Ovary (tissue), 9 donors: ENCODE measurements around the gene ABCA1. TPM values are rescaled to one million over a fixed set of nuclear protein-coding genes. Genes with fewer than 3 reads are reported as not detected.

Experiments
- DNase-seq, 5 donors: peaks; one replicate each; pipeline ENCODE4 v3.0.0-alpha.2; 2019 to 2020
- H3K27ac ChIP-seq, 2 donors: fragments of 200-600 bp; one replicate each; pipeline versions ENCODE4 v1.5.1 to v1.8.0; 2019 to 2022
- H3K27me3 ChIP-seq: fragments of 200-600 bp; one replicate; pipeline ENCODE4 v1.8.0; 2022
- H3K36me3 ChIP-seq: fragments of 200-600 bp; sonication (generic); one replicate; pipeline ENCODE4 v1.5.1; 2019
- H3K4me1 ChIP-seq: one replicate; pipeline ENCODE4 v1.8.1; 2013; ENCODE audit warnings: mild to moderate bottlenecking, moderate library complexity; ENCODE audit not compliant: insufficient read depth
- H3K4me3 ChIP-seq: fragments of 200-600 bp; sonication (generic); one replicate; pipeline ENCODE4 v1.5.1; 2017
- H3K9me3 ChIP-seq, 2 donors: fragments of 200-600 bp in 1 of 2; sonication (generic) in 1 of 2; one replicate each; pipeline versions ENCODE4 v1.5.1 to v1.8.1; 2013 to 2019; ENCODE audit warnings: mild to moderate bottlenecking in 1 of 2, moderate library complexity in 1 of 2
- EP300 ChIP-seq: sonication (generic); formaldehyde crosslinking; IDR thresholded peaks from one replicate; pipeline ENCODE4 v1.6.1; 2017; ENCODE audit warnings: antibody characterized with exemption
- POLR2A ChIP-seq: fragments of 450-650 bp; IDR thresholded peaks from one replicate; pipeline ENCODE4 v1.6.1; 2017; ENCODE audit warnings: antibody characterized with exemption, mild to moderate bottlenecking, moderate library complexity
- WGBS, 3 donors: extraction: QIAGEN DNeasy Blood & Tissue Kit in 1 of 3; methylation state at CpG; one replicate each; pipeline versions ENCODE4 v1.1.5 to v1.1.7; 2013 to 2017; 5-methylcytosine and 5-hydroxymethylcytosine counted together
- intact Hi-C, 4 donors: fragments of 100-400 bp; cut with DNase I; formaldehyde crosslinking; loops; one replicate each; pipeline versions ENCODE4 v1.11.0 to v1.15.1; 2022 to 2023
- polyA plus RNA-seq, 2 donors: library from polyadenylated mRNA; stranded (reverse); fragments of 200-250 nt in 1 of 2; fragments of 350-450 nt in 1 of 2; fragmentation: Illumina TruSeq in 1 of 2; extraction: RNeasy Lipid Tissue Mini Kit (QIAGEN cat#74804) in 1 of 2; gene quantifications; one replicate each; pipeline ENCODE4 v1.2.3, GENCODE V29; 2013 to 2014
- total RNA-seq, 7 donors: library from RNA; depleted of rRNA in 2 of 7; stranded (reverse); fragments of >200 nt in 2 of 7; fragmentation: NEBNext Ultra II Directional in 3 of 7; extraction: Animal tissue kit (Norgen Biotek cat#: 25700) in 3 of 7; gene quantifications; one replicate each; pipeline versions ENCODE4 v1.1.0 to v1.2.4, GENCODE V29; 2016 to 2023
- TF ChIP-seq, protein P1 (sequence below), 3 donors: fragments of 450-650 bp in 2 of 3; fragments of 200-600 bp in 1 of 3; IDR thresholded peaks; one replicate each; pipeline versions ENCODE4 v1.5.1 to v1.8.0; 2016 to 2022; ENCODE audit warnings: antibody characterized with exemption in 3 of 3, mild to moderate bottlenecking in 1 of 3
- donor health status: DM: no; HTN: no; CAD: no; lungs with moderate emphysema.
- donor health status: DM: no; HTN: no; CAD: no.
- donor health status: Bipolar disorder and iron deficiency.
- donor health status: DM: yes; HTN: yes; CAD: no.
- donor health status: DM: no; HTN: no; CAD: no.
- donor health status: DM: yes; HTN: yes; CAD: no.

ABCA1 gene
- total and polyA plus RNA-seq, 9 donors: 7.4 to 24.5 (median 17.5) TPM

DNA sequence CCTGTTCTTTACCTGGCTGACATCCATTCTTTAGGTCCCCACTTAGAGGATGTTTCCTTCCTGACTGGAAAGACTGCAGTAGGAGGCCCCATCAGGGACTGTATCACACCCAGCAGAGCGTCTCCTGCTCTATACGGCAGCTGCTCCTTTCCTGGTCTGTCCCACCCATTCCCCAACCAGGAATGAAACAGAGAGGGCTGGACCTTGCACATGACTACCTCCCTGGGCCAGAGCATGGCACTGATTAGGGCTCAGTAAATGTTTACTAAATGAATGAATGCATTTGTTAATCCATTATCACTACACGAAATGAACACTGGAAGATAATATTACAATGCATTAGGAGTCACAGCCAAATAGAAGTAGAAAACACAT, 76.4 kb downstream of the ABCA1 start:
- no peaks in the 10 kb centered on the region for H3K36me3 ChIP-seq
- WGBS, 3 donors: 71 to 85% (median 80%) methylated on average over 3 of the region's 3 CpGs
- H3K4me3 ChIP-seq: no peak overlapping the region
- intact Hi-C loops: no loop called here
- TF ChIP-seq, protein P1, sequence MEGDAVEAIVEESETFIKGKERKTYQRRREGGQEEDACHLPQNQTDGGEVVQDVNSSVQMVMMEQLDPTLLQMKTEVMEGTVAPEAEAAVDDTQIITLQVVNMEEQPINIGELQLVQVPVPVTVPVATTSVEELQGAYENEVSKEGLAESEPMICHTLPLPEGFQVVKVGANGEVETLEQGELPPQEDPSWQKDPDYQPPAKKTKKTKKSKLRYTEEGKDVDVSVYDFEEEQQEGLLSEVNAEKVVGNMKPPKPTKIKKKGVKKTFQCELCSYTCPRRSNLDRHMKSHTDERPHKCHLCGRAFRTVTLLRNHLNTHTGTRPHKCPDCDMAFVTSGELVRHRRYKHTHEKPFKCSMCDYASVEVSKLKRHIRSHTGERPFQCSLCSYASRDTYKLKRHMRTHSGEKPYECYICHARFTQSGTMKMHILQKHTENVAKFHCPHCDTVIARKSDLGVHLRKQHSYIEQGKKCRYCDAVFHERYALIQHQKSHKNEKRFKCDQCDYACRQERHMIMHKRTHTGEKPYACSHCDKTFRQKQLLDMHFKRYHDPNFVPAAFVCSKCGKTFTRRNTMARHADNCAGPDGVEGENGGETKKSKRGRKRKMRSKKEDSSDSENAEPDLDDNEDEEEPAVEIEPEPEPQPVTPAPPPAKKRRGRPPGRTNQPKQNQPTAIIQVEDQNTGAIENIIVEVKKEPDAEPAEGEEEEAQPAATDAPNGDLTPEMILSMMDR (IDR thresholded peaks at IDR 0.05): no peak
- TF ChIP-seq EP300 (no peak), POLR2A (no peak)
- no peaks in the 10 kb centered on the region for H3K27me3 ChIP-seq
- H3K9me3 ChIP-seq: no peaks in the 10 kb centered on the region
- no peaks in the 10 kb centered on the region for H3K4me1 ChIP-seq
- DNase-seq: no peak
- H3K27ac ChIP-seq: no peak overlapping the region

DNA sequence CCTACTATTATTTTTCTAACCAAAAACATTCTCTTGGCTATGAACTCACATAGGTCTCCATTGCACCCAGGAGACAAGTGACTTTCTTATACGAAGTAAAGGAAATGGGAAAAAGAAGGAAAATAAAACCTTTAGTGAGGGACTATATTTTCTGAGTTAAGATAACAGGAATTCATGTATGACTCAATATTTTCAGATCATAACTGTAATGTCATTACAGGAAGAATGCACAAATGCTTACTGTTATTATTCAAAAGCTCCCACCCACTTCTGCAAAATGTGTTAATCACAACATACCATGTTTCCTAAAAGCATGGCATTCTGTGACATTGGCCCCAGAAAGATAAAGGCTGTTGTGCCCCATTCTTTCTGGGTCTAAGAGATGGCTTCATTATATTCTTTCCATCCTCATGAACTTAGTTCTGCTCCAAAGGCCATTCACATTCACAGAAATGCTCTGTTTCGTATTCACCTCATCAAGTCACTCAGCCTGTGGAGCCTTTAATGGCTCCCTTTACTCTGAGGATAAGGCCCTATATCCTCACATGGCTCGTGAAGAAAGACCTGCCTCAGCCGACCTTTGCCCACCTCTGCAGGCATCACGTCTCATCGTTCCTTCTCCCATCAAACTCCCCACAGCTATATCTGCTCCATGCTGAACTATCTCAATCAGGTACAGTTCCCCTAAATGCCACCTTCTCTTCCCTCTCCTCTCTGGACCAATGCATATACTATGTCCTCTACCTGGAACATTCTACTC, 77.0 kb downstream of the ABCA1 start:
- Histone ChIP-seq H3K4me1 (no peaks in the 10 kb centered on the region), H3K4me3 (no peak overlapping the region), H3K36me3 (no peaks in the 10 kb centered on the region), H3K9me3 (no peaks in the 10 kb centered on the region), H3K27me3 (no peaks in the 10 kb centered on the region), H3K27ac (no peak overlapping the region)
- DNase-seq: no peak
- TF ChIP-seq POLR2A: no peak
- intact Hi-C loops: no loop called here
- 85 to 87% (median 86%) methylated on average over 6 of the region's 6 CpGs for WGBS, 3 donors

DNA sequence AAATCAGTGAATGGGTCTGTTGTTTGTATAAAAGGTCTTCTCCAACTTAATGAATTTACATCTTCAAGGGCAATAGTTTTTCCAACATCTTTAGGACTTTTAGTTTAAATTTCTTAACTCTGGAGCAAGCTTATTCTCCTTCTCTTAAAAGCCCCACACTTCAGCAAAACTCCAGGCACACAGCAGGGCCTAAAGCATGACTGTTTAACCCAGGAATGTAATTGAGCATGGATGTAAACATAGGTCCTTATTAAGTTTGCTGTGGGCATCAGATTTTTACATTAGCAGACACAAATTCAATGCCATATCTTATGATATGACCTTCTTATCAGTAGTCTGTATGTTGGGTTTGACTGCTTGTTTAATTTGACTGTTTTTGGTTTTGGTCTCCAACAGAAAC, 78.9 kb downstream of the ABCA1 start:
- intact Hi-C loops: no loop called here
- no peaks in the 10 kb centered on the region for H3K4me1 ChIP-seq
- no peaks in the 10 kb centered on the region for H3K27me3 ChIP-seq
- DNase-seq: no peak
- H3K27ac ChIP-seq: no peak overlapping the region
- H3K4me3 ChIP-seq: no peak overlapping the region
- H3K9me3 ChIP-seq: no peaks in the 10 kb centered on the region
- H3K36me3 ChIP-seq: no peaks in the 10 kb centered on the region
- TF ChIP-seq, protein P1 (IDR thresholded peaks at IDR 0.05): no peak
- TF ChIP-seq POLR2A (no peak), EP300 (no peak)

DNA sequence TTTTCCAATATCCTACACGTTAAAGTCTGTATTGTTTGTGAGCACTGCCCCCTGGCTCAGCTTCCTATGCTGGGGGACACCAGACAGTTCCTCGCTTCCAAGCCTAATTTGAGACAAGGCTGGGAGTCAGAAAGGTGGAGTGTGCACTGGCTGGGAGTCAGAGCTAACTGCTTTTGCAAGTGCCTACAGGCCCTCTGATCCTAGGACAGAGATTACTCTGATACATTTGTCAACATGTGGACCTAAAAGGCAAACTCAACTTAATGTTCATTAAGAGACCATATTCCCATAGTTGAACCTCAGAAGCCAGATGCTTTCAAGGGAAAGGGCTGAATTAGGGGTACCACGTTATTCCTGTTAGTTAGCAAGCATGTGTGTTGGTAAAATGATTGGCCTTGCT, 83.2 kb downstream of the ABCA1 start:
- no peak overlapping the region for H3K27ac ChIP-seq
- no peak overlapping the region for H3K4me3 ChIP-seq
- no peaks in the 10 kb centered on the region for H3K27me3 ChIP-seq
- no peaks in the 10 kb centered on the region for H3K9me3 ChIP-seq
- H3K4me1 ChIP-seq: no peaks in the 10 kb centered on the region
- TF ChIP-seq EP300: no peak
- TF ChIP-seq POLR2A: no peak
- TF ChIP-seq, protein P1 (IDR thresholded peaks at IDR 0.05): no peak
- 58 to 70% (median 61%) methylated on average over 3 of the region's 3 CpGs for WGBS, 3 donors
- H3K36me3 ChIP-seq: no peaks in the 10 kb centered on the region
- DNase-seq: no peak
- intact Hi-C loops: no loop called here

DNA sequence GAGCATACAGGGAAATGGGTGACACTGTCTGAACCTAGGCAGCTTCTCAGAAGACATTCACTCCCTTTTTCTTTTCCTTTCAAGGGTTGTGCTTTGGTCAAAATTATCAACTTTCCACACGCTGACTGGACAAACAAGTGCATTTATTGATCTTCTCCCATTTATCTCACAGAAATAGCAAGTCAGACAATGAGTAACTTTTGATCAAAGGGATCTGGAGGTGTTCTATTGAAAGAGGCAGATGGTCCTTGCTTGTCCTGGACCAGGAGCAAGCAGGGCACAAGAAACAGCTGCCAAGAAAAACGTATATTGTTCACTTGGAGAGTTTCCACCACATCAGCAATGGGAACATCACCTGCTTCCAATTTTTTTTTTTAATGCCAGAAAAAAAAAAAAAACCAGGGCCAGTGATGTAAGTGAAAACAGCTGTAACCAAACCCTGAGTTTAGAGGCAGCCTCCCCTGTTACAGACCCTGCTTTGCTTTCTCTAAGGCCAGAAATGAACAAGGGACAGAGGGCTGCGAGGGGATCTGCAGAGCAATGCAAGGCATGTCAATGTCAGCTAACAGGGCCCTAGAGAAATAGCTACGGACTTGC, 84.2 kb downstream of the ABCA1 start:
- Histone ChIP-seq H3K27ac (no peak overlapping the region), H3K4me3 (no peak overlapping the region), H3K4me1 (no peaks in the 10 kb centered on the region), H3K9me3 (no peaks in the 10 kb centered on the region), H3K36me3 (no peaks in the 10 kb centered on the region), H3K27me3 (no peaks in the 10 kb centered on the region)
- intact Hi-C loops: no loop called here
- DNase-seq: no peak
- 58 to 72% (median 66%) methylated on average over 4 of the region's 4 CpGs for WGBS, 3 donors
- no peak for TF ChIP-seq EP300
- TF ChIP-seq, protein P1 (IDR thresholded peaks at IDR 0.05): no peak
- TF ChIP-seq POLR2A: no peak
